Keratinocyte (primary cell): Measurements from ENCODE around the gene MTPN.

Experiments used
- CTCF ChIP-seq, 3 experiments: IDR thresholded peaks in 1 of 3; conservative IDR thresholded peaks in 1 of 3; optimal IDR thresholded peaks in 1 of 3; 2 replicates in 2 of 3; 3 replicates in 1 of 3; pipeline versions ENCODE3 to v1.5.1; 2011; ENCODE audit warnings: low read length in 3 of 3, mild to moderate bottlenecking in 3 of 3, moderate library complexity in 2 of 3, control low read depth in 1 of 3, inconsistent platforms in 1 of 3; ENCODE audit not compliant: insufficient read depth in 2 of 3; ENCODE audit errors: extremely low read depth in 1 of 3
- EZH2 ChIP-seq: IDR thresholded peaks from one replicate; pipeline ENCODE4 v1.6.1; 2012; ENCODE audit warnings: inconsistent platforms, mild to moderate bottlenecking, low read length, moderate library complexity

- TF ChIP-seq EZH2: no peak
- no peak for TF ChIP-seq CTCF (optimal IDR thresholded peaks at IDR 0.05 in 1 of 3, IDR thresholded peaks at IDR 0.05 in 1 of 3, conservative IDR thresholded peaks at IDR 0.05 in 1 of 3; ENCODE audit: extremely low read depth in 1 of 3, insufficient read depth in 2 of 3, low read length in 3 of 3)
Observed at GRCh38 chr7:135980012-135980551, 2.9 kb upstream of the MTPN start.
